ENCODE data around the gene RAB13. TPM values are rescaled to one million over a fixed set of nuclear protein-coding genes. Genes with fewer than 3 reads are reported as not detected.

The RAB13 gene
- total and polyA plus RNA-seq, 2 of the 13 experiments (the other 11 are each of a cell fraction or from before 2014, with no cell fraction given), result 15.9 to 24.7 TPM

DNA sequence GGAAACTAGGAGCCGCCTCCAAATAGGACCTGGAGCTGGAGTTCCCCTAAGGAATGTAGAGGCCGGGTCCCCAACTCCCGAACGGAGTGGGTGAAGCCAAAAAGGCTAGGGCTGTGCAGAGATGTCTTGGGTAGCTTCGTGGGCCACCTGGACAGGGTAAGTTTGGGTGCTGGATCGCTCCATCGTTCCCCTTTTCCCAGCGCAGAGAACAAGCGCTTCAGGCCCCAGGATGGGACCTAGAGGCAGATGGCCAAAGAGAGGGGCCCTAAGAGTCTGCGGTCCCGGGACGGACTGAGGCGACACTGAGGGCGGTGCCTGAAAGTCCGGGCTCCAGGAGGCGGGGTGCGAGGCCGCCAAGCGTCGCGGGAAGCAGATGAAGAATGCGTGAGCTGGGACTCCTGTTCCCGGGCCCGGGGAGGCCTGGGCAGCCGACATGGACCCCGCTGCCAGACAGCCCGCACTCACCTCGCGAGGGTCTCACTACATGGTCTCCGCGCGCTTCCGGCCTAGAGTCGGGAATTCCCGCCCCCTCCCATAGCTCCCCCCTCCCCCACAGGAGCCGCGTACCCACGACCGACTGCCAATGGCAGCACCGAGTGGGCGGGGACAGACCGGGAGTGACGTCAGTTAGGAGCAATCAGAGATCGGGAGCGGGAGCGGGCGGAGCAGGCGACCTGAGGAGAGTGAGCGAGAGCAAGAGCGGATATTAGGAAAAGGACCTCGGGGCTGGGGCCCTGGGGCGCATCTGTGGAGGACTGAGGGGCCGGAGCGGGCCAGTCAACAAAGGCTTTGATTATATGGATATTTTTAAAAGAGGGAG, 22.9 kb downstream of the RAB13 start, which contains the start of gene SLC39A1 (continued):
- TF ChIP-seq, protein P1, sequence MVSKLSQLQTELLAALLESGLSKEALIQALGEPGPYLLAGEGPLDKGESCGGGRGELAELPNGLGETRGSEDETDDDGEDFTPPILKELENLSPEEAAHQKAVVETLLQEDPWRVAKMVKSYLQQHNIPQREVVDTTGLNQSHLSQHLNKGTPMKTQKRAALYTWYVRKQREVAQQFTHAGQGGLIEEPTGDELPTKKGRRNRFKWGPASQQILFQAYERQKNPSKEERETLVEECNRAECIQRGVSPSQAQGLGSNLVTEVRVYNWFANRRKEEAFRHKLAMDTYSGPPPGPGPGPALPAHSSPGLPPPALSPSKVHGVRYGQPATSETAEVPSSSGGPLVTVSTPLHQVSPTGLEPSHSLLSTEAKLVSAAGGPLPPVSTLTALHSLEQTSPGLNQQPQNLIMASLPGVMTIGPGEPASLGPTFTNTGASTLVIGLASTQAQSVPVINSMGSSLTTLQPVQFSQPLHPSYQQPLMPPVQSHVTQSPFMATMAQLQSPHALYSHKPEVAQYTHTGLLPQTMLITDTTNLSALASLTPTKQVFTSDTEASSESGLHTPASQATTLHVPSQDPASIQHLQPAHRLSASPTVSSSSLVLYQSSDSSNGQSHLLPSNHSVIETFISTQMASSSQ (IDR thresholded peaks at IDR 0.05; ENCODE audit: low read depth), result no peak
- TF ChIP-seq, protein P1 (CRISPR knock-in tag; IDR thresholded peaks at IDR 0.05; ENCODE audit: borderline replicate concordance), result peak; percentile 40; the same call in 1 of the 2 replicates
- TF ChIP-seq SIN3A (IDR thresholded peaks at IDR 0.05; ENCODE audit: borderline replicate concordance, low read depth, low read length) (peak; percentile 79; the same call in 1 of the 2 replicates), ZNF563 (CRISPR knock-in tag; IDR thresholded peaks at IDR 0.05) (0 out of 2 replicates have a peak, but pooled peaks have one; percentile 25), SAP130 (CRISPR knock-in tag; IDR thresholded peaks at IDR 0.05; ENCODE audit: low read depth) (peak; percentile 57), FOXJ3 (CRISPR knock-in tag; IDR thresholded peaks at IDR 0.05; ENCODE audit: borderline replicate concordance) (no peak), ZNF652 (CRISPR knock-in tag; IDR thresholded peaks at IDR 0.05; ENCODE audit: borderline replicate concordance, low read depth) (no peak), NAIF1 (CRISPR knock-in tag; IDR thresholded peaks at IDR 0.05; ENCODE audit: borderline replicate concordance) (peak; percentile 56; the same call in 1 of the 2 replicates), FOXO1 (CRISPR knock-in tag; IDR thresholded peaks at IDR 0.05) (peak; percentile 21; the same call in 1 of the 2 replicates), ZNF510 (CRISPR knock-in tag; IDR thresholded peaks at IDR 0.05; ENCODE audit: low read depth) (0 out of 2 replicates have a peak, but pooled peaks have one; percentile 76), ZSCAN25 (CRISPR knock-in tag; IDR thresholded peaks at IDR 0.05) (peak; percentile 16; the same call in 1 of the 2 replicates), DMAP1 (CRISPR knock-in tag; IDR thresholded peaks at IDR 0.05) (peak; percentile 43), GATAD1 (CRISPR knock-in tag; IDR thresholded peaks at IDR 0.05) (peak; percentile 56), GABPA (IDR thresholded peaks at IDR 0.05; ENCODE audit: low read depth, low read length) (peak; percentile 56), GABPA (CRISPR knock-in tag; IDR thresholded peaks at IDR 0.05; ENCODE audit: low read depth) (peak; percentile 82)
- TF ChIP-seq, protein P2, sequence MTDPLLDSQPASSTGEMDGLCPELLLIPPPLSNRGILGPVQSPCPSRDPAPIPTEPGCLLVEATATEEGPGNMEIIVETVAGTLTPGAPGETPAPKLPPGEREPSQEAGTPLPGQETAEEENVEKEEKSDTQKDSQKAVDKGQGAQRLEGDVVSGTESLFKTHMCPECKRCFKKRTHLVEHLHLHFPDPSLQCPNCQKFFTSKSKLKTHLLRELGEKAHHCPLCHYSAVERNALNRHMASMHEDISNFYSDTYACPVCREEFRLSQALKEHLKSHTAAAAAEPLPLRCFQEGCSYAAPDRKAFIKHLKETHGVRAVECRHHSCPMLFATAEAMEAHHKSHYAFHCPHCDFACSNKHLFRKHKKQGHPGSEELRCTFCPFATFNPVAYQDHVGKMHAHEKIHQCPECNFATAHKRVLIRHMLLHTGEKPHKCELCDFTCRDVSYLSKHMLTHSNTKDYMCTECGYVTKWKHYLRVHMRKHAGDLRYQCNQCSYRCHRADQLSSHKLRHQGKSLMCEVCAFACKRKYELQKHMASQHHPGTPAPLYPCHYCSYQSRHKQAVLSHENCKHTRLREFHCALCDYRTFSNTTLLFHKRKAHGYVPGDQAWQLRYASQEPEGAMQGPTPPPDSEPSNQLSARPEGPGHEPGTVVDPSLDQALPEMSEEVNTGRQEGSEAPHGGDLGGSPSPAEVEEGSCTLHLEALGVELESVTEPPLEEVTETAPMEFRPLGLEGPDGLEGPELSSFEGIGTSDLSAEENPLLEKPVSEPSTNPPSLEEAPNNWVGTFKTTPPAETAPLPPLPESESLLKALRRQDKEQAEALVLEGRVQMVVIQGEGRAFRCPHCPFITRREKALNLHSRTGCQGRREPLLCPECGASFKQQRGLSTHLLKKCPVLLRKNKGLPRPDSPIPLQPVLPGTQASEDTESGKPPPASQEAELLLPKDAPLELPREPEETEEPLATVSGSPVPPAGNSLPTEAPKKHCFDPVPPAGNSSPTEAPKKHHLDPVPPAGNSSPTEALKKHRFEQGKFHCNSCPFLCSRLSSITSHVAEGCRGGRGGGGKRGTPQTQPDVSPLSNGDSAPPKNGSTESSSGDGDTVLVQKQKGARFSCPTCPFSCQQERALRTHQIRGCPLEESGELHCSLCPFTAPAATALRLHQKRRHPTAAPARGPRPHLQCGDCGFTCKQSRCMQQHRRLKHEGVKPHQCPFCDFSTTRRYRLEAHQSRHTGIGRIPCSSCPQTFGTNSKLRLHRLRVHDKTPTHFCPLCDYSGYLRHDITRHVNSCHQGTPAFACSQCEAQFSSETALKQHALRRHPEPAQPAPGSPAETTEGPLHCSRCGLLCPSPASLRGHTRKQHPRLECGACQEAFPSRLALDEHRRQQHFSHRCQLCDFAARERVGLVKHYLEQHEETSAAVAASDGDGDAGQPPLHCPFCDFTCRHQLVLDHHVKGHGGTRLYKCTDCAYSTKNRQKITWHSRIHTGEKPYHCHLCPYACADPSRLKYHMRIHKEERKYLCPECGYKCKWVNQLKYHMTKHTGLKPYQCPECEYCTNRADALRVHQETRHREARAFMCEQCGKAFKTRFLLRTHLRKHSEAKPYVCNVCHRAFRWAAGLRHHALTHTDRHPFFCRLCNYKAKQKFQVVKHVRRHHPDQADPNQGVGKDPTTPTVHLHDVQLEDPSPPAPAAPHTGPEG (CRISPR knock-in tag; IDR thresholded peaks at IDR 0.05), result peak; percentile 67
